Endothelial cell of umbilical vein (primary cell): ENCODE data around the gene MOGAT3. TPM values are rescaled to one million over a fixed set of nuclear protein-coding genes. Genes with fewer than 3 reads are reported as not detected.

Experiments
- BruUV-seq: library from RNA; stranded (reverse); fragments of 400-500 nt; replicated peaks from 2 replicates; lab custom pipeline; 2021; lab: Mats Ljungman, UMichigan
- CTCF ChIA-PET: fragments of 300-600, 350-600 bp; sonication (Branson Sonifier 250); formaldehyde crosslinking; loops from one replicate; lab custom pipeline; 2021; ENCODE audit warnings: antibody characterized with exemption, inconsistent platforms; lab: Charles Lee
- POLR2A ChIA-PET: fragments of 300-600, 350-600 bp; sonication (Branson Sonifier 250); formaldehyde crosslinking; loops from one replicate; lab custom pipeline; 2021; ENCODE audit warnings: antibody characterized with exemption, inconsistent platforms; lab: Charles Lee
- DNase-seq: peaks from one replicate; pipeline ENCODE4 v3.0.0-alpha.2; 2011; ENCODE audit warnings: low read depth, low spot score
- FAIRE-seq: peaks from 2 replicates; lab custom pipeline; 2011; peaks lifted over from hg19 to GRCh38; lab: Jason Lieb, UNC
- H2AFZ ChIP-seq: 2 replicates; pipeline ENCODE4 v1.6.0; 2012; ENCODE audit warnings: low read depth, low read length, control low read depth, inconsistent platforms
- H3K27ac ChIP-seq: 2 replicates; pipeline ENCODE4 v1.5.1; 2011; ENCODE audit warnings: low read depth, mild to moderate bottlenecking, control low read depth, low read length, moderate library complexity; ENCODE audit not compliant: insufficient read depth
- H3K27me3 ChIP-seq, 2 experiments: 2 replicates each; pipeline versions ENCODE4 v1.6.0 to v1.6.1; 2011; ENCODE audit warnings: low read length in 2 of 2, mixed read lengths in 1 of 2; ENCODE audit not compliant: control insufficient read depth in 2 of 2, insufficient read depth in 2 of 2
- H3K36me3 ChIP-seq, 2 experiments: 2 replicates in 1 of 2; 3 replicates in 1 of 2; pipeline ENCODE4 v1.5.1; 2011; ENCODE audit warnings: low read length in 2 of 2, mild to moderate bottlenecking in 1 of 2, moderate library complexity in 1 of 2; ENCODE audit not compliant: control insufficient read depth in 2 of 2, insufficient read depth in 2 of 2; ENCODE audit errors: extremely low read depth in 1 of 2
- H3K4me1 ChIP-seq: 3 replicates; pipeline ENCODE4 v1.5.1; 2011; ENCODE audit warnings: mild to moderate bottlenecking, low read length; ENCODE audit not compliant: control insufficient read depth, insufficient read depth; ENCODE audit errors: extremely low read depth
- H3K4me2 ChIP-seq: 2 replicates; pipeline ENCODE4 v1.6.1; 2011; ENCODE audit warnings: low read length, control low read depth, mixed read lengths; ENCODE audit not compliant: insufficient read depth
- H3K4me3 ChIP-seq, 3 experiments: fragments of 200-600 bp in 1 of 3; sonication (generic), shearing (Covaris generic) in 1 of 3; replicated peaks in 1 of 3; 2 replicates each; pipeline ENCODE4 v1.5.1; 2011 to 2016; ENCODE audit warnings: control low read depth in 3 of 3, low read length in 3 of 3, mild to moderate bottlenecking in 2 of 3, inconsistent platforms in 1 of 3, low read depth in 1 of 3, moderate library complexity in 1 of 3; ENCODE audit not compliant: insufficient read depth in 1 of 3
- H3K79me2 ChIP-seq: 2 replicates; pipeline ENCODE4 v1.6.0; 2012; ENCODE audit warnings: low read length, inconsistent platforms; ENCODE audit not compliant: control insufficient read depth, insufficient read depth
- H3K9ac ChIP-seq: replicated peaks from 2 replicates; pipeline ENCODE3; 2011; ENCODE audit warnings: low read length, control low read depth; ENCODE audit not compliant: insufficient read depth; ENCODE audit errors: extremely low read depth
- H3K9me1 ChIP-seq: replicated peaks from 3 replicates; pipeline ENCODE4 v1.6.0; 2011; ENCODE audit warnings: mild to moderate bottlenecking, low read length; ENCODE audit not compliant: control insufficient read depth, insufficient read depth; ENCODE audit errors: extremely low read depth
- H3K9me3 ChIP-seq: replicated peaks from 2 replicates; pipeline ENCODE4 v1.5.1; 2012; ENCODE audit warnings: low read length, inconsistent platforms; ENCODE audit not compliant: control insufficient read depth, insufficient read depth
- H4K20me1 ChIP-seq: replicated peaks from 2 replicates; pipeline ENCODE3; 2011; ENCODE audit warnings: mild to moderate bottlenecking, low read length; ENCODE audit not compliant: control insufficient read depth, insufficient read depth; ENCODE audit errors: extremely low read depth
- EZH2 ChIP-seq: IDR thresholded peaks from 2 replicates; pipeline ENCODE4 v1.6.1; 2012; ENCODE audit warnings: borderline replicate concordance, low read depth, mild to moderate bottlenecking, moderate library complexity, low read length, inconsistent platforms; ENCODE audit not compliant: severe bottlenecking
- FOS ChIP-seq: IDR thresholded peaks from 2 replicates; pipeline ENCODE4 v1.6.1; 2011; ENCODE audit warnings: mild to moderate bottlenecking, low read length, moderate library complexity, borderline replicate concordance; ENCODE audit not compliant: insufficient read depth
- GATA2 ChIP-seq: IDR thresholded peaks from 2 replicates; pipeline ENCODE4 v1.7.0; 2011; ENCODE audit warnings: low read depth, mild to moderate bottlenecking, moderate library complexity, mixed read lengths, low read length; ENCODE audit not compliant: insufficient read length, insufficient read depth
- JUN ChIP-seq: IDR thresholded peaks from 2 replicates; pipeline ENCODE4 v1.6.1; 2011; ENCODE audit warnings: borderline replicate concordance, low read depth; ENCODE audit not compliant: insufficient read length, insufficient read depth
- POLR2A ChIP-seq: IDR thresholded peaks from 2 replicates; pipeline ENCODE4 v1.6.1; 2012; ENCODE audit warnings: low read depth, mild to moderate bottlenecking, control low read depth, low read length
- POLR2AphosphoS5 ChIP-seq: IDR thresholded peaks from 2 replicates; pipeline ENCODE4 v1.6.1; 2012; ENCODE audit warnings: low read depth, mild to moderate bottlenecking, control low read depth, low read length, moderate library complexity; ENCODE audit not compliant: insufficient read depth
- dilution Hi-C: fragments of 300-500 bp; cut with MboI; formaldehyde crosslinking; loops from one replicate; pipeline ENCODE4 v1.15.0; 2019; ENCODE audit warnings: low sequenced_read_pairs; ENCODE audit not compliant: extremely low pct_ligation_motif_present
- intact Hi-C: fragments of 100-400 bp; cut with micrococcal nuclease; formaldehyde crosslinking; loops from one replicate; pipeline ENCODE4 v1.10.0; 2022
- polyA plus RNA-seq, 4 experiments: library from polyadenylated mRNA; depleted of rRNA in 3 of 4; stranded (reverse) in 3 of 4; unstranded in 1 of 4; fragments of >200 nt; gene quantifications; 2 replicates each; pipeline versions ENCODE4 v1.2.1 to v1.2.3, GENCODE V29; 2011 to 2012; ENCODE audit warnings: missing spikeins in 1 of 4
- total RNA-seq: library from RNA; stranded (reverse); gene quantifications from 2 replicates; pipeline ENCODE4 v1.2.3, GENCODE V29; 2021
- TF ChIP-seq, protein P1 (sequence below): IDR thresholded peaks from 2 replicates; pipeline ENCODE4 v1.6.1; 2011; ENCODE audit not compliant: insufficient read depth, insufficient read length
- TF ChIP-seq, protein P2 (sequence below), 2 donors: IDR thresholded peaks; 1 replicate in 1 of 2; 2 replicates in 1 of 2; pipeline ENCODE4 v1.5.1; 2011; ENCODE audit warnings: low read length in 2 of 2, mild to moderate bottlenecking in 2 of 2, moderate library complexity in 2 of 2, control low read depth in 1 of 2, inconsistent platforms in 1 of 2, low read depth in 1 of 2; ENCODE audit not compliant: insufficient read depth in 1 of 2; ENCODE audit errors: extremely low read depth in 1 of 2

The MOGAT3 gene
- total and polyA plus RNA-seq, 2 donors (not counting 3 experiments of a cell fraction or from before 2014, with no cell fraction given) = not detected

DNA sequence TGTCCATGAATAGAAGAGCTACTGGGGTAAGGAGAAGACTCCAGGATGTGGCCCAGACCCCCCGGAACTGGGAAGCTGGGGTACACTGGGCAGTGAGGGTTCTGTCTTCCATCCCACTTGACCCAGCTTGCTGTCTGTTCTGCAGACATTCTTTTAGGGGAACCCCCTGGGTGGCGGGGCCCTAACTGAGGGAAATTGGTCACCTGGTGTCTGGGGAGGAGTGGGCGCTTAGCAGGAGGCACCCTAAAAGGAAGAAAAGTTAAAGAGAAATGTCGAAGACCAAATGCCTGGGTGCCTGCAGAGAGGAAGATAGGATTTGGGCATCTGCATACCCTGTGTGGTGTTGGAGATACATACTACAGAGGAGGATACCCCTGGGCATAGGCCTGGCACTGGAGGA lies 45.5 kb downstream of the MOGAT3 start:
- Histone ChIP-seq H3K27ac (no peak overlapping the region), H3K4me3 (peak overlapping the region; percentile 61 to 84 (median 63)), H3K9ac (peak overlapping the region; percentile 64), H3K9me1 (no peaks in the 10 kb centered on the region), H3K9me3 (no peaks in the 10 kb centered on the region), H3K36me3 (peaks cover 5 to 19% of the 10 kb centered on the region in 2 experiments), H4K20me1 (no peaks in the 10 kb centered on the region), H3K27me3 (peaks cover 0 to 4% of the 10 kb centered on the region in 2 experiments), H3K4me1 (peaks cover 6% of the 10 kb centered on the region), H3K4me2 (peak overlapping the region; percentile 68), H2AFZ (peak overlapping the region; percentile 62), H3K79me2 (peaks cover 10% of the 10 kb centered on the region)
- TSS peak; percentile 25 for BruUV-seq
- ChIA-PET POLR2A (interaction anchor here (0.7 kb wide), 1 partner anchor 54 kb away, joined by 3 read pairs; no protein-coding TSS in a partner anchor), CTCF (interaction anchor here (1.0 to 6.0 kb wide), 5 partner anchors 10 to 127 kb away, joined by 3 to 75 read pairs (median 12); partner anchors contain the start of genes PLOD3, VGF and ZNHIT1)
- FAIRE-seq = no peak
- no peak for DNase-seq
- intact Hi-C loops = no loop called here
- TF ChIP-seq JUN = no peak
- TF ChIP-seq GATA2 = no peak
- peak; percentile 6 for TF ChIP-seq EZH2
- TF ChIP-seq, protein P1, sequence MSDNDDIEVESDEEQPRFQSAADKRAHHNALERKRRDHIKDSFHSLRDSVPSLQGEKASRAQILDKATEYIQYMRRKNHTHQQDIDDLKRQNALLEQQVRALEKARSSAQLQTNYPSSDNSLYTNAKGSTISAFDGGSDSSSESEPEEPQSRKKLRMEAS = no peak
- dilution Hi-C loops = no loop called here

DNA sequence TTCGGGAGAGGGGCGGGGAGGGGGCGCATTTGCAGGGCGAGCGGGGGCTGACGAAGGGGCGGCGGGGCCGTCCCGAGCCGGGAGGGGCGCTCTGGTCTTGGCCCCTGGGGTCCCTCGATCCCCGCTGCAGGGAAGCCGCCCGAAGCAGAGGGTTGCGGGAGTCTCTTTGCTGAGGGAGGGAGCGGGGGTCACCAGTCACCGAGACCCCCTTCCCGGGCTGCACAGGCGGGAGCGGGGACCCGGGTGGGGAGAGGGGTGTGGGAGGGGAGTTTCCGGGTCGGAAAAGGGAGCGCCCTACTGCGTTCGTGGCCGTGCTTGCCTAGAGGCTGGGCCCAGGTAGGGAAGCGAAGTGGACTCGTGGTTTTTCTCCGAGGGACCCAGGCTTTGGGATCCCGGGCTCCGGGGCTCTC lies 46.1 kb downstream of the MOGAT3 start:
- Histone ChIP-seq H2AFZ (peak overlapping the region; percentile 62), H4K20me1 (no peaks in the 10 kb centered on the region), H3K9ac (peak overlapping the region; percentile 64), H3K36me3 (peaks cover 5 to 16% of the 10 kb centered on the region in 2 experiments), H3K4me3 (peak overlapping the region; percentile 61 to 84 (median 63)), H3K9me1 (no peaks in the 10 kb centered on the region), H3K4me2 (peak overlapping the region; percentile 68), H3K27ac (no peak overlapping the region), H3K27me3 (peaks cover 0 to 4% of the 10 kb centered on the region in 2 experiments), H3K79me2 (peaks cover 10% of the 10 kb centered on the region), H3K4me1 (peaks cover 6% of the 10 kb centered on the region), H3K9me3 (no peaks in the 10 kb centered on the region)
- no TSS peak for BruUV-seq
- FAIRE-seq (peak; percentile 50), DNase-seq (no peak)
- intact Hi-C loops (no loop called here), dilution Hi-C loops (no loop called here)
- POLR2A ChIA-PET = interaction anchor here (0.7 kb wide), 1 partner anchor 54 kb away, joined by 3 read pairs; no protein-coding TSS in a partner anchor
- CTCF ChIA-PET = interaction anchor here (1.0 to 6.0 kb wide), 6 partner anchors 11 to 128 kb away, joined by 3 to 75 read pairs (median 10); partner anchors contain the start of genes PLOD3, VGF and ZNHIT1
- TF ChIP-seq POLR2AphosphoS5 (no peak), EZH2 (peak; percentile 11), POLR2A (no peak), FOS (no peak)
- TF ChIP-seq, protein P2, sequence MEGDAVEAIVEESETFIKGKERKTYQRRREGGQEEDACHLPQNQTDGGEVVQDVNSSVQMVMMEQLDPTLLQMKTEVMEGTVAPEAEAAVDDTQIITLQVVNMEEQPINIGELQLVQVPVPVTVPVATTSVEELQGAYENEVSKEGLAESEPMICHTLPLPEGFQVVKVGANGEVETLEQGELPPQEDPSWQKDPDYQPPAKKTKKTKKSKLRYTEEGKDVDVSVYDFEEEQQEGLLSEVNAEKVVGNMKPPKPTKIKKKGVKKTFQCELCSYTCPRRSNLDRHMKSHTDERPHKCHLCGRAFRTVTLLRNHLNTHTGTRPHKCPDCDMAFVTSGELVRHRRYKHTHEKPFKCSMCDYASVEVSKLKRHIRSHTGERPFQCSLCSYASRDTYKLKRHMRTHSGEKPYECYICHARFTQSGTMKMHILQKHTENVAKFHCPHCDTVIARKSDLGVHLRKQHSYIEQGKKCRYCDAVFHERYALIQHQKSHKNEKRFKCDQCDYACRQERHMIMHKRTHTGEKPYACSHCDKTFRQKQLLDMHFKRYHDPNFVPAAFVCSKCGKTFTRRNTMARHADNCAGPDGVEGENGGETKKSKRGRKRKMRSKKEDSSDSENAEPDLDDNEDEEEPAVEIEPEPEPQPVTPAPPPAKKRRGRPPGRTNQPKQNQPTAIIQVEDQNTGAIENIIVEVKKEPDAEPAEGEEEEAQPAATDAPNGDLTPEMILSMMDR (IDR thresholded peaks at IDR 0.05; ENCODE audit: extremely low read depth in 1 of 2, insufficient read depth in 1 of 2, low read depth in 1 of 2, low read length in 2 of 2) = no peak
